Activated T-helper 17 cell treated with anti-CD3 and anti-CD28 coated beads, Interleukin-2, amount 50 U/mL, for 72 hours (primary cell): ENCODE measurements around the gene NXPE3. TPM values are rescaled to one million over a fixed set of nuclear protein-coding genes. Genes with fewer than 3 reads are reported as not detected.

Experiments
- ATAC-seq: fragments of 150-1000 bp; cut with Tn5 transposase; replicated peaks from 2 replicates; pipeline ENCODE4 v1.10.0; 2021; ENCODE audit warnings: mild to moderate bottlenecking, moderate library complexity
- H3K27ac Mint-ChIP-seq: one replicate; pipeline ENCODE4 v1.8.0; 2022; ENCODE audit warnings: mixed read lengths
- H3K27me3 Mint-ChIP-seq: one replicate; pipeline ENCODE4 v1.8.0; 2022; ENCODE audit warnings: mixed read lengths
- H3K36me3 Mint-ChIP-seq: one replicate; pipeline ENCODE4 v1.8.0; 2022; ENCODE audit warnings: low read depth, mild to moderate bottlenecking, mixed read lengths
- H3K4me1 Mint-ChIP-seq: one replicate; pipeline ENCODE4 v1.8.0; 2022; ENCODE audit warnings: mixed read lengths
- H3K4me3 Mint-ChIP-seq: one replicate; pipeline ENCODE4 v1.8.0; 2022; ENCODE audit warnings: mild to moderate bottlenecking, mixed read lengths
- H3K9me3 Mint-ChIP-seq: one replicate; pipeline ENCODE4 v1.8.0; 2022; ENCODE audit warnings: mixed read lengths
- total RNA-seq, 2 donors: library from RNA; stranded (reverse); gene quantifications; one replicate each; pipeline ENCODE4 v1.2.3, GENCODE V29; 2022

Gene NXPE3
- total RNA-seq, 2 donors from 2014 or later, result 13.9 to 21.3 TPM

DNA sequence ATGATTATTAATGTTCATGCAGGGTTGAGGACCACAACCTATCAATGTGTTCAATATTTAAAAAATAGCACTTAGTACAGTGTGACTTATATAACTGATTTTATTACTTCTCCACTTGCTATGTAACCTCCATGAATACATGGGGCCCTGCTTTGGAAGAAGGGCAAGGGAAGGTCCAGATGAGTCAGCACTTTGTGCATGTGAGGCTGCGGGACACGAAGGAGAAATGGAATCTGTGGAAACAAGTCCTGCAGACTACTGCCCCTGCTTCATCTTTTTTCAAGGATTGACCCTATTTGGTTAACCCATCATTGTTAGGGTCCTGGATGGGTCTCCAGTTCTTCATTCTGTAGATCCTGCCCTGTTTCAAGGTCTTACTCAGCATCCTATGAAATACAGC lies 1.6 kb downstream of the NXPE3 start:
- Mint-ChIP-seq H3K27ac (peak overlapping the region; percentile 92), H3K4me1 (peaks cover 22% of the 10 kb centered on the region), H3K27me3 (no peaks in the 10 kb centered on the region), H3K36me3 (peaks cover 32% of the 10 kb centered on the region), H3K4me3 (peak overlapping the region; percentile 83), H3K9me3 (no peaks in the 10 kb centered on the region)
- ATAC-seq, result no peak

DNA sequence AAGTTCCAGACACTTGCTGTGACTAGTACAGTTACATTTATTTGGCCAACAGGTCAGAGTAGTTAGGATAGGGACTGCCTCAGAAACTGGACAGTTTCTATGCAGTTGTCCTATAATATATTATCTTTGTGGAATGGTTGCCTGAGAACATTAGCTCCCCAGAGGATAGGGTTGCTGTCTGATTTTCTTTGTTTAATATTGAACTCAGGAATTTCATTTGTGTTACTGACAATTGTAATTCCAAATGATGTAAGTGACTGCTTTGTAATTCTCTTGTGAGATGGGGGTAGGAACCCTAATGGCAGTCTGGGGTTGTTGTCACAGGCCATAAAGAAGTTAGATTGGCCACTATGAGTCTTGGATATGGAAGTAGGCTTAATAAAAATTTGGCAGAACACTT lies 2.2 kb downstream of the NXPE3 start:
- H3K27me3 Mint-ChIP-seq, result no peaks in the 10 kb centered on the region
- H3K4me3 Mint-ChIP-seq, result peak overlapping the region; percentile 83
- H3K9me3 Mint-ChIP-seq, result no peaks in the 10 kb centered on the region
- no peak for ATAC-seq
- H3K27ac Mint-ChIP-seq, result peak overlapping the region; percentile 92
- H3K36me3 Mint-ChIP-seq, result peaks cover 37% of the 10 kb centered on the region
- H3K4me1 Mint-ChIP-seq, result peaks cover 24% of the 10 kb centered on the region

DNA sequence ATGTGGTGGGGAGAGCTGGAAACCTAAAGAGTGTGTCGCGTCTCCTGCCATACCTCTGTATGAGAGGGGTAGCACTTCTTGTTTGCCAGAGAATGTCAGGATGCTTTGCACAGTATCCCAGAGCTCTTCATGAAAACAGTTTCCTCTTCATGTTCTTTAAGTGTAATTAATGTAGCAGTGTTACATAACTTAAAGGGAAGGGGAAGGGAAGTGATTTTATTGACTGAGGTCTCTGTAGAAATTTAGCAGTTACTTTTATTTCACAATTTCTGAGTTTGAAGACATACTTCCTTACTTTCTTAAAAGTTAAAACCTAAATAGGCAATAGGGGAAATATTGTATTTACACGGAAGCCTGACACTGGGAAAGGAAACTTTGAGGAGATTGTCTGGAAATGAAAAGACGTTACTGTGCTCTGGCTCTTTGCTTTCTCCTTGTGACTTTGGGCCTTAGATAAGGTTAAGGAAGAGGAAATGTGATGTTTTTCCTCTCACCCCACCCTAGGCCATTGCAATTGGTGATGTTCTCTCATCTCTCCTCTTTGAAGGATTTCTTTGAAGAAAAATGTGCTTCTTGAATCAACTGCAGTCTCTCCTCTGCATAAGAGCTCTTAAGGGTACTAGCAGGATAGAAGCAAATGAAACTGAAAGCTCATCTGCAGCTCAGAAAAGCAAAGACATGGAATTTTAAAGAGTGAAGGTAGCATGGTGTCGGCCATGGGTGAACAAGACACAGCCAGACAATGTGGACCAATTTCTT lies 6.0 kb downstream of the NXPE3 start:
- H3K4me1 Mint-ChIP-seq, result peaks cover 28% of the 10 kb centered on the region
- peaks cover 75% of the 10 kb centered on the region for H3K36me3 Mint-ChIP-seq

DNA sequence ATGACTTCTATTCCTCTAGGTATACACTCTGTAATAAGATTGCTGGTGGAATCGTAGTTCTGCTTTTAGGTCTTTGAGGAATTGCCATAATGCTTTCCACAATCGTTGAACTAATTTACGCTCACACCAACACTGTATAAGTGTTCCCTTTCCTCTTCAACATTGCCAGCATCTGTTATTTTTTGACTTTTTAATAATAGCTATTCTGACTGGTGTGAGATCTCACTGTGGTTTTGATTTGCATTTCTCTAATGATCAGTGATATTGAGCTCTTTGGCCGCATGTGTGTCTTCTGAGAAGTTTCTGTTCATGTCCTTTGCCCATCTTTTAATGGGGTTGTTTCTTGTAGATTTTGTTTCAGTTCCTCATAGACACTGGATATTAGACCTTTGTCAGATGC lies 12.8 kb downstream of the NXPE3 start:
- H3K4me1 Mint-ChIP-seq, result peaks cover 33% of the 10 kb centered on the region
- no peak for ATAC-seq
- peaks cover 99% of the 10 kb centered on the region for H3K36me3 Mint-ChIP-seq
- no peaks in the 10 kb centered on the region for H3K27me3 Mint-ChIP-seq
- no peaks in the 10 kb centered on the region for H3K9me3 Mint-ChIP-seq
- no peak overlapping the region for H3K4me3 Mint-ChIP-seq
- peak overlapping the region; percentile 12 for H3K27ac Mint-ChIP-seq

More for the DNA sequence above, 6.0 kb downstream of the NXPE3 start:
- peak overlapping the region; percentile 93 for H3K27ac Mint-ChIP-seq
- peak overlapping the region; percentile 84 for H3K4me3 Mint-ChIP-seq
- ATAC-seq, result peak; percentile 63
- H3K9me3 Mint-ChIP-seq, result no peaks in the 10 kb centered on the region
- no peaks in the 10 kb centered on the region for H3K27me3 Mint-ChIP-seq

DNA sequence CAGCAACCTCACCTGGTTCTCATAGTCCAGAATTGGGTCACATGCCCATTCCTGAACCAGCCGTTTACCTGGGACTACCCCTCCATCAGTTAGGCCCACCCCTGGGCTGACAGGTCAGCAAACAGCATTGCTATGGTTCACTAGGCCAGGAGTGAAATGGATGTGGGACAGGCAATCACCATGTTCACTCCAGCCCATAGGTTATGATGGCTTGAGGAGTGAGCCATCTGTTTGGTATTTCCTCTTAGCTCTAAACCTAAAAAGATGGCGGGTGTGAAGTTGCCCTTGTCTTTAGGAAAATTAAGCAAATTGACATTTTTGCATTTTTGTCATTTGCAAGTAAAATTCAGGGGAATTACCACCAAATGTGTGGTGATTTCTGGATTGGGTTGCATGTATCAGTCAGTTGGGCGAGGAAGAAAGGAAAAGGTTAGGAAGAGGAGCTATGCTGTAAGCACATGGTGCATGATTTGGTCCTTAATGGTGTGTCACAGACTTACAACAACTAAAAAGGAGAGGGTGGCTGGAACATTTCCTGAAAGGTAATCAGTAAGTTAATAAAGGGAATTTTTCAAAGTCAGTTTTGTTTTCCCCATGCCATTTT lies 17.2 kb downstream of the NXPE3 start:
- H3K36me3 Mint-ChIP-seq, result peaks cover 79% of the 10 kb centered on the region
- H3K27me3 Mint-ChIP-seq, result no peaks in the 10 kb centered on the region
- no peak for ATAC-seq
- H3K4me1 Mint-ChIP-seq, result peaks cover 39% of the 10 kb centered on the region
- no peaks in the 10 kb centered on the region for H3K9me3 Mint-ChIP-seq
- H3K4me3 Mint-ChIP-seq, result peak overlapping the region; percentile 7
- H3K27ac Mint-ChIP-seq, result peak overlapping the region; percentile 46

DNA sequence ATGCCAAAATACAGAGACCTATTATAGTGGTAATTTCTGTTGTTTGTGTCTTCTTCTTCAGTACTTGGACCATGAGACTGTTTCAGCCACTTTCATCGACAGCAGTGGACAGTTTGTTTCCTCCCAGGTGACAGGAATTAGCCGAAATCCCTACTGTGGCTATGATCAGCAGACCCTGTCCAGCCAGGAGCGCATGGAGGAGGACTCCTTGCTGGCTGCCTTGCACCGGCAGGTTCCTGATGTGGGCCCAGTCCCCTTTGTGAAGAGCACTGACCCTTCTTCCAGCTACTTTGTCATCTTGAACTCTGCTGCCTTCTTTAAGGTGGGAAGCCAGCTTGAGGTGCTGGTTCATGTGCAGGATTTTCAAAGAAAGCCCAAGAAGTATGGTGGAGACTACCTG lies 22.2 kb downstream of the NXPE3 start:
- H3K4me3 Mint-ChIP-seq, result no peak overlapping the region
- no peak for ATAC-seq
- H3K9me3 Mint-ChIP-seq, result no peaks in the 10 kb centered on the region
- H3K4me1 Mint-ChIP-seq, result peaks cover 12% of the 10 kb centered on the region
- H3K27me3 Mint-ChIP-seq, result no peaks in the 10 kb centered on the region
- H3K27ac Mint-ChIP-seq, result peak overlapping the region; percentile 54
- peaks cover 73% of the 10 kb centered on the region for H3K36me3 Mint-ChIP-seq

DNA sequence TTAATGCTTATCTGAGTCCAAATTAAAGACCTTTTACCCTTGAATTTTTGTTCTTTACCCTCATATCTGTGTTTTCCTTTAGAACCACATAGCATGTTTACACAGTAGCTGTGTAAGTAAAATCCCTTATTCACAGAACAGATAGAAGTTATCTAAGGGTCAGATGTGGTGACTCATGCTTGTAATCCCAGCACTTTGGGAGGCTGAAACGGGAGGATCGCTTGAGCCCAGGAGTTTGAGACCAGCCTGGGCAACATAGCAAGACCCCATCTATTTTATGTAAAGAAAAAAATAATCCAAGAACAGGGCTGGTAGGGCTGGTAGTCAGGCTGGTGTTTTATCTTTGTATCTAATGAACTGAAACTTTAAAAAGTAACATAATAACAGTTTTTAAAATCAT lies 23.2 kb downstream of the NXPE3 start:
- Mint-ChIP-seq H3K27me3 (no peaks in the 10 kb centered on the region), H3K27ac (no peak overlapping the region), H3K4me3 (no peak overlapping the region), H3K36me3 (peaks cover 73% of the 10 kb centered on the region), H3K9me3 (no peaks in the 10 kb centered on the region), H3K4me1 (peaks cover 5% of the 10 kb centered on the region)
- ATAC-seq, result no peak

DNA sequence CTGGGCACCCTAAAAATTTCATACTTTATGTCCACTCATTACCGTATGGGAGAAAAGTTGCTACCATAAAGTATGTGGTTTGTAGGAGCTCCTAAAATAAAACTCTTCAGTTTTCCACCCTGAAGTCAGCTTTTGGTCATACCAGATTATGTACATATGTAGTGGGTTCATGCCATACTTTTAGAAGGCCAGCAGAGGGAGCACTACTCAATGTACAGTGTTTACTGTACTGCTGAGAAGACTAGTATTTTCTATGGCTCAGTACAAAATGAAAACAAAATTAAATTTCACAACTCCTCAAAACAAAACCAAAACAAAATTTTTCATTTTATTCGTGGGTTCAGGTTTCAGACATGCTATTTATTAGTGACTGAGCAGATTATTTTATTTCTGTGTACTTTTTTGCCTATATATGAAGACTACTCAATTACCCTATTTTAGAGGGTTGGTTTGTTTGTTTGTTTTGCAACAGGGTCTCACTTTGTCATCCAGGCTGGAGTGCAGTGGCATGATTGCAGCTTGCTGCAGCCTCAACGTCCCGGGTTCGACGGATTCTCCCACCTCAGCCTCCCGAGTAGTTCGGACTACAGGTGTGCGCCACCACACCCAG lies 24.3 kb downstream of the NXPE3 start:
- Mint-ChIP-seq H3K4me3 (peak overlapping the region; percentile 23), H3K27ac (peak overlapping the region; percentile 28), H3K9me3 (no peaks in the 10 kb centered on the region), H3K4me1 (peaks cover 11% of the 10 kb centered on the region), H3K27me3 (no peaks in the 10 kb centered on the region), H3K36me3 (peaks cover 83% of the 10 kb centered on the region)
- ATAC-seq, result peak; percentile 98

DNA sequence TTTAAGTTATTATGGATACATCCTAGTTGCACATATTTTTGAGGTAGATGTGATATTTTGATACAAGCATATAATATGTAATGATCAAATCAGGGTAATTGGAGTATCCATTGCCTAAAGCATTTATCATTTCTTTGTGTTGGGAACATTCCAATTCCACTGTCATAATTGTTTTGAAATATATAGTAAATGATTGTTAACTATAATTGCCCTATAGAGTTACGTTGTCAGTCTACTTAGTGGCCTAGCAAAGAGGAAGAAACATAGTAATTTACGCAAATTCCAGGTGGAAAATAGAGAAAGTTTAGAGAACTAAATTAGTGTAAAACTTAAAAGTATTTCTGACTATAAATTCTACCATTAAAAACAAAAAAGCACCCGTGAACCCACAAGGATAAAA lies 24.9 kb downstream of the NXPE3 start:
- H3K27me3 Mint-ChIP-seq, result no peaks in the 10 kb centered on the region
- H3K9me3 Mint-ChIP-seq, result no peaks in the 10 kb centered on the region
- peak overlapping the region; percentile 23 for H3K4me3 Mint-ChIP-seq
- peaks cover 13% of the 10 kb centered on the region for H3K4me1 Mint-ChIP-seq
- H3K27ac Mint-ChIP-seq, result peak overlapping the region; percentile 28
- no peak for ATAC-seq
- peaks cover 83% of the 10 kb centered on the region for H3K36me3 Mint-ChIP-seq

DNA sequence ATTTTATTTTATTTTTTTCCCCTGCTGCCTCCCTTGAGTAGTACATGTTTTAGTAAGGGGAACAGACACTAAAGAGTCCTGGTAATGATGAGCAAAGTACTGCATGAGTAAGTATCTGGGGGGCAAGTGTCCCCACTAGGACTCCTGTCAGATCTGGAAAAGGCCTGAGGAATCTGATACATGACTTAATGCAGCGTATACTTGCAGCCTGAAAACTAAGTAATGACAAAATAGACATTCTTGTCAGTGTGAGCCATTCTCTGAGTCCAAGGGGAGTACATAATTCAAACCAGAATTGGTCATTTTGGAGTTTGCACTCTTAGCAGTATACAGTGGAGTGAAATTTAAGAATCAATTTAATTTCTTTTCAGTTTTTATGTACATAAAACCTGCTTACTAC lies 27.5 kb downstream of the NXPE3 start:
- Mint-ChIP-seq H3K36me3 (peaks cover 68% of the 10 kb centered on the region), H3K27me3 (no peaks in the 10 kb centered on the region), H3K27ac (no peak overlapping the region), H3K9me3 (no peaks in the 10 kb centered on the region), H3K4me1 (peaks cover 23% of the 10 kb centered on the region), H3K4me3 (no peak overlapping the region)
- no peak for ATAC-seq

DNA sequence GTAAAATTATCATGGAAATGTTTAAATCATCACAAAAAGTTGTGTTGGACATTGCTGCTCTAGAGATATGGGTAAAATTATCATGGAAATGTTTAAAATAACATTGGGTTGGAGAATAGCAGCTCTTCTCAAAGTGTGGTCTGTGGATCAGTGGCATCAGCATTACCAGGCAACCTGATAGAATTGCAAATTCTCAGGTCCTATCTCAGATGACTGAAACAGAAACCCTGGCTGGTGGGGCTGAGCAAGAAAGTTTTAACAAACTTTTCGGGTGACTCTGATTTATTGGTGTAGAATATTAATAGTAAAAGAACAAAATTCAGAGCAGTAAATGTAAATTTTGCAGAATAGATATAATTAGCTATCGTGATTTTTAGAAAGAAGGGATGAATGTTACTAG lies 28.9 kb downstream of the NXPE3 start:
- Mint-ChIP-seq H3K27me3 (no peaks in the 10 kb centered on the region), H3K36me3 (peaks cover 63% of the 10 kb centered on the region), H3K9me3 (no peaks in the 10 kb centered on the region), H3K27ac (no peak overlapping the region), H3K4me1 (peaks cover 28% of the 10 kb centered on the region), H3K4me3 (no peak overlapping the region)
- peak; percentile 65 for ATAC-seq

DNA sequence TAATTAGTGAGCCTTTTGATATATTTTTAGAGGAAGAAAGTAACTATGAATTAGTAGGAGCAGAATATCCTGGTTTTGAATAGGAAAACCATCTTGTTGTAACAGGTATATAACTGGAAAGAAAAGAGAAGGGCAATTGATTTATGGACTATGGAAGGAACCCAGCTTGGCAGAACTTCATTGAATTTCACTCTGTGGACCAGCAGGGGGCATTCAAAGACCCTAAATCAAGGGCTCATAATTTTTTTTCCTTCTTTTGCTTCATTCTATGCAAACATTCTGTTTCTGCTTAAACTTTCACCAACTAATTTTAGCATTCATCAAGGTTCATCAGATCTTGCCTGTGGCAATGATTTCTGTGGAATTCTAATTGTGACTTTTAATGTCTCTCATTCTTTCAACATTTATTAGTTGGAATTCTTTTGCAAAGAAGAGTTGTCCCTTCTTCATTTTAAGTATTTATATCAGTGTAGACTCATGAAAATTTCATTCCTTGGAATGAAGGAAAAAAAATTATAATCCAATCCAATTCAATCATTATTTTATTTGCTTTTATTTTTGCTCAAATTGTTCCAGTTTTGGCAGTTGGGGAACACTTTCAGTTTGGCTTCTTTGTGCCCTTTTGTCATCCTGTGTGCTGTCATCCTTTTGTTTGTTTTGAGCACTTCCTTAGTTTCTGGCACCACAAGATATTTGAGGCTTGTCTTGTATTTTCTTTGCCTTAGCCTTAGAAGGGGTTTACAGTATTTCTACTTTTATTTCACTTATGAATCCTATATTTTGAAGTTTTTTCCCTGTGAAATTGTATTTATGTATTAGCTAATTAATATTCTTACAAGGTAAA lies 30.4 kb downstream of the NXPE3 start:
- H3K4me3 Mint-ChIP-seq, result peak overlapping the region; percentile 20
- peaks cover 33% of the 10 kb centered on the region for H3K4me1 Mint-ChIP-seq
- H3K9me3 Mint-ChIP-seq, result no peaks in the 10 kb centered on the region
- peaks cover 48% of the 10 kb centered on the region for H3K36me3 Mint-ChIP-seq
- H3K27ac Mint-ChIP-seq, result peak overlapping the region; percentile 20
- peak; percentile 38 for ATAC-seq
- H3K27me3 Mint-ChIP-seq, result no peaks in the 10 kb centered on the region

DNA sequence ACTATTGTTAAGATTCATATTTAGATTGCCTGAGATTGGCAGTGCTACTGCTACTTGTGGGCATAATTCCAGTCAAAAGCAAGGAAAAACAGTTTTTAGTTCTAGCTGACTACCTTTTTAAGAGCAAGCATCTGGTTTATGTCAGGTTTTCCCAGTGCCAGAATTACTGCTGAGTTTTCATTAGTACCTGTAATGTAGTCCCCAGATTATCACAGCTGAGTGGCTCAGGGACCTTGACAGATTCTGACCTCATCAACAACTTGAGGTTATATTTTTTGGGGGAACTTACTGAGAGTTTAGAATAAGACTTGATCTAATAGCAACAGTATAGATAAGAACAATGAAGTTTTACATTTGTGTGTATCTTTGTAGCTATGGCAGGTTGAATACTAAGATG lies 31.0 kb downstream of the NXPE3 start:
- Mint-ChIP-seq H3K4me3 (peak overlapping the region; percentile 20), H3K9me3 (no peaks in the 10 kb centered on the region), H3K36me3 (peaks cover 42% of the 10 kb centered on the region), H3K27me3 (no peaks in the 10 kb centered on the region), H3K4me1 (peaks cover 37% of the 10 kb centered on the region), H3K27ac (peak overlapping the region; percentile 20)
- ATAC-seq, result no peak

DNA sequence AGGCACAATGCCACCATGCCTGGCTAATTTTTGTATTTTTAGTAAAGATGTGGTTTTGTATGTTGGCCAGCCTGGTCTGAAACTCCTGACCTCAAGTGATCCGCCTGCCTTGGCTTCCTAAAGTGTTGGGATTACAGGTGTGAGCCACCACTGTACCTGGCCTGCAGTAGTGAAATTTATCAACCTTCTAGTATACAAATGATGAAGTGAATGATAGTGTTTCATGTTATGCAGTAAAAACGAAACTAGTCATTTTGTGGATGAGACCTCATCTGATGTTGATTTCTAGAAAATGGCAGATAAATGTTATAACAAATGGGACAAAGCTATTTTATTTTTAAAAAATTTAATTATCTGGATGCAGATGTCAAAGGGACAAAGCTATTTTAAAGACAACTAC lies 32.9 kb downstream of the NXPE3 start:
- no peaks in the 10 kb centered on the region for H3K9me3 Mint-ChIP-seq
- peak overlapping the region; percentile 82 for H3K27ac Mint-ChIP-seq
- peaks cover 26% of the 10 kb centered on the region for H3K36me3 Mint-ChIP-seq
- peaks cover 38% of the 10 kb centered on the region for H3K4me1 Mint-ChIP-seq
- peak; percentile 81 for ATAC-seq
- H3K4me3 Mint-ChIP-seq, result peak overlapping the region; percentile 29
- H3K27me3 Mint-ChIP-seq, result no peaks in the 10 kb centered on the region
